Skeletal muscle tissue (tissue), 4 donors: ENCODE results near the gene KATNB1. TPM values are rescaled to one million over a fixed set of nuclear protein-coding genes. Genes with fewer than 3 reads are reported as not detected.
"Not testable (repeated sequence)": the region's sequence is repeated elsewhere in the genome, so short reads cannot be mapped to it uniquely, and the experiment has no call there.

Experiments used
- H3K27ac ChIP-seq: one replicate; pipeline ENCODE4 v1.7.0; 2013; ENCODE audit warnings: mild to moderate bottlenecking, low read depth, low read length, inconsistent platforms
- H3K27me3 ChIP-seq, 3 donors: one replicate each; pipeline ENCODE4 v1.7.0; 2013; ENCODE audit warnings: low read length in 3 of 3; ENCODE audit not compliant: control insufficient read depth in 3 of 3, insufficient read depth in 3 of 3
- H3K36me3 ChIP-seq, 3 donors: one replicate each; pipeline ENCODE4 v1.7.0; 2013; ENCODE audit warnings: low read length in 3 of 3; ENCODE audit not compliant: control insufficient read depth in 3 of 3, insufficient read depth in 3 of 3
- H3K4me1 ChIP-seq, 3 donors: one replicate each; pipeline ENCODE4 v1.7.0; 2013; ENCODE audit warnings: low read length in 3 of 3, mild to moderate bottlenecking in 3 of 3; ENCODE audit not compliant: control insufficient read depth in 3 of 3, insufficient read depth in 3 of 3
- H3K4me3 ChIP-seq, 3 donors: one replicate each; pipeline ENCODE4 v1.7.0; 2013; ENCODE audit warnings: low read length in 3 of 3
- H3K9ac ChIP-seq, 3 donors: one replicate each; pipeline ENCODE4 v1.7.0; 2013; ENCODE audit warnings: low read length in 3 of 3, mild to moderate bottlenecking in 3 of 3, moderate library complexity in 2 of 3, low read depth in 1 of 3
- H3K9me3 ChIP-seq, 3 donors: one replicate each; pipeline ENCODE4 v1.7.0; 2013; ENCODE audit warnings: low read length in 3 of 3; ENCODE audit not compliant: control insufficient read depth in 3 of 3
- total RNA-seq: library from RNA; depleted of rRNA; stranded (reverse); fragments of >200 nt; gene quantifications from one replicate; pipeline ENCODE4 v1.2.3, GENCODE V29; 2014
- donor health status: Osteomylitis.

The KATNB1 gene
- total RNA-seq, 1 donor from 2014 or later, result 24.0 TPM

- no peaks in the 10 kb centered on the region for H3K9me3 ChIP-seq
- peaks cover 0 to 12% (median 4%) of the 10 kb centered on the region in 3 donors for H3K27me3 ChIP-seq
- no peak overlapping the region for H3K27ac ChIP-seq
- H3K4me3 ChIP-seq, result no peak overlapping the region
- H3K4me1 ChIP-seq, result no peaks in the 10 kb centered on the region
- no peaks in the 10 kb centered on the region for H3K36me3 ChIP-seq
- H3K9ac ChIP-seq, result no peak overlapping the region
These were observed 10.4 kb upstream of the KATNB1 start for GRCh38 chr16:57725151-57725550.

GRCh38 chr16:57725554-57725953, 10.0 kb upstream of the KATNB1 start:
- no peaks in the 10 kb centered on the region for H3K9me3 ChIP-seq
- H3K27me3 ChIP-seq, result peaks cover 0 to 12% (median 4%) of the 10 kb centered on the region in 3 donors
- H3K36me3 ChIP-seq, result no peaks in the 10 kb centered on the region
- no peaks in the 10 kb centered on the region for H3K4me1 ChIP-seq
- H3K27ac ChIP-seq, result no peak overlapping the region
- no peak overlapping the region for H3K4me3 ChIP-seq
- no peak overlapping the region for H3K9ac ChIP-seq

GRCh38 chr16:57725976-57726375, 9.6 kb upstream of the KATNB1 start:
- Histone ChIP-seq H3K27me3 (peaks cover 0 to 12% (median 4%) of the 10 kb centered on the region in 3 donors), H3K36me3 (no peaks in the 10 kb centered on the region), H3K4me3 (no peak overlapping the region), H3K27ac (no peak overlapping the region), H3K9ac (no peak overlapping the region), H3K4me1 (no peaks in the 10 kb centered on the region), H3K9me3 (no peaks in the 10 kb centered on the region)

GRCh38 chr16:57726433-57726947, 9.1 kb upstream of the KATNB1 start:
- no peak overlapping the region for H3K9ac ChIP-seq
- H3K27ac ChIP-seq, result no peak overlapping the region
- no peaks in the 10 kb centered on the region for H3K9me3 ChIP-seq
- no peaks in the 10 kb centered on the region for H3K36me3 ChIP-seq
- H3K4me3 ChIP-seq, result no peak overlapping the region
- H3K27me3 ChIP-seq, result peaks cover 0 to 12% (median 4%) of the 10 kb centered on the region in 3 donors
- no peaks in the 10 kb centered on the region for H3K4me1 ChIP-seq

GRCh38 chr16:57727610-57728009, 8.0 kb upstream of the KATNB1 start:
- Histone ChIP-seq H3K36me3 (no peaks in the 10 kb centered on the region), H3K9ac (no peak overlapping the region), H3K4me3 (no peak overlapping the region), H3K4me1 (no peaks in the 10 kb centered on the region), H3K27me3 (peaks cover 0 to 6% (median 4%) of the 10 kb centered on the region in 3 donors), H3K27ac (no peak overlapping the region), H3K9me3 (no peaks in the 10 kb centered on the region)

- Histone ChIP-seq H3K27ac (no peak overlapping the region), H3K36me3 (no peaks in the 10 kb centered on the region), H3K9me3 (no peaks in the 10 kb centered on the region), H3K9ac (no peak overlapping the region), H3K4me1 (no peaks in the 10 kb centered on the region), H3K27me3 (peaks cover 0 to 6% (median 4%) of the 10 kb centered on the region in 3 donors), H3K4me3 (no peak overlapping the region)
These were observed 7.0 kb upstream of the KATNB1 start for GRCh38 chr16:57728336-57729181.

GRCh38 chr16:57729182-57729484, 6.4 kb upstream of the KATNB1 start:
- H3K27ac ChIP-seq, result no peak overlapping the region
- no peaks in the 10 kb centered on the region for H3K4me1 ChIP-seq
- no peaks in the 10 kb centered on the region for H3K36me3 ChIP-seq
- H3K27me3 ChIP-seq, result peaks cover 0 to 6% (median 4%) of the 10 kb centered on the region in 3 donors
- no peaks in the 10 kb centered on the region for H3K9me3 ChIP-seq
- no peak overlapping the region for H3K9ac ChIP-seq
- H3K4me3 ChIP-seq, result no peak overlapping the region

- H3K9ac ChIP-seq, H3K36me3 ChIP-seq, H3K27ac ChIP-seq, H3K27me3 ChIP-seq, H3K4me1 ChIP-seq, H3K4me3 ChIP-seq, H3K9me3 ChIP-seq: not testable (repeated sequence)
These were observed 5.7 kb upstream of the KATNB1 start for GRCh38 chr16:57729852-57730251.

GRCh38 chr16:57730771-57731730, 4.5 kb upstream of the KATNB1 start:
- Histone ChIP-seq H3K36me3 (no peaks in the 10 kb centered on the region), H3K9ac (no peak overlapping the region), H3K27ac (no peak overlapping the region), H3K9me3 (no peaks in the 10 kb centered on the region), H3K4me3 (no peak overlapping the region), H3K27me3 (no peaks in the 10 kb centered on the region), H3K4me1 (peaks cover 6 to 11% (median 8%) of the 10 kb centered on the region in 3 donors)

- Histone ChIP-seq H3K9ac (no peak overlapping the region), H3K9me3 (no peaks in the 10 kb centered on the region), H3K27ac (no peak overlapping the region), H3K27me3 (no peaks in the 10 kb centered on the region), H3K36me3 (no peaks in the 10 kb centered on the region), H3K4me1 (peaks cover 16 to 21% (median 18%) of the 10 kb centered on the region in 3 donors), H3K4me3 (no peak overlapping the region)
These were observed 3.5 kb upstream of the KATNB1 start for GRCh38 chr16:57732037-57732436.
